Natural killer cell (primary cell): ENCODE measurements around the gene KRT36. TPM values are rescaled to one million over a fixed set of nuclear protein-coding genes. Genes with fewer than 3 reads are reported as not detected.

Experiments
- ATAC-seq, 3 donors: fragments of 150-1000 bp in 2 of 3; fragments of 200-7000 bp in 1 of 3; cut with Tn5 transposase; 1 replicate in 1 of 3; 2 replicates in 2 of 3; pipeline ENCODE4 v1.10.0; 2021; ENCODE audit warnings: mild to moderate bottlenecking in 2 of 3, moderate library complexity in 2 of 3
- DNase-seq, 2 donors: peaks; one replicate each; pipeline versions ENCODE4 v3.0.0 to v3.0.0-alpha.2; 2013 to 2021; ENCODE audit warnings: mixed read lengths in 1 of 2
- H3K27ac ChIP-seq: one replicate; pipeline ENCODE4 v1.5.1; 2013; ENCODE audit warnings: mild to moderate bottlenecking, low read length
- H3K27me3 ChIP-seq: one replicate; pipeline ENCODE4 v1.6.1; 2013; ENCODE audit warnings: low read length; ENCODE audit not compliant: control insufficient read depth, insufficient read depth
- H3K36me3 ChIP-seq: one replicate; pipeline ENCODE4 v1.6.1; 2013; ENCODE audit warnings: low read length; ENCODE audit not compliant: control insufficient read depth, insufficient read depth
- H3K4me1 ChIP-seq: one replicate; pipeline ENCODE4 v1.6.1; 2013; ENCODE audit warnings: low read length; ENCODE audit not compliant: control insufficient read depth, insufficient read depth
- H3K4me3 ChIP-seq: one replicate; pipeline ENCODE4 v1.5.1; 2013; ENCODE audit warnings: low read length
- H3K9me3 ChIP-seq: one replicate; pipeline ENCODE4 v1.6.1; 2013; ENCODE audit warnings: low read length; ENCODE audit not compliant: control insufficient read depth, insufficient read depth
- H3K27ac Mint-ChIP-seq, 2 donors: one replicate each; pipeline ENCODE4 v1.8.0; 2022; ENCODE audit warnings: mild to moderate bottlenecking in 2 of 2, mixed read lengths in 2 of 2, moderate library complexity in 1 of 2
- H3K27me3 Mint-ChIP-seq, 2 donors: one replicate each; pipeline ENCODE4 v1.8.0; 2022; ENCODE audit warnings: low read depth in 2 of 2, mixed read lengths in 2 of 2
- H3K36me3 Mint-ChIP-seq: one replicate; pipeline ENCODE4 v1.8.0; 2022; ENCODE audit warnings: mixed read lengths
- H3K4me1 Mint-ChIP-seq, 2 donors: one replicate each; pipeline ENCODE4 v1.8.0; 2022; ENCODE audit warnings: mixed read lengths in 2 of 2
- H3K4me3 Mint-ChIP-seq: one replicate; pipeline ENCODE4 v1.8.0; 2022; ENCODE audit warnings: mild to moderate bottlenecking, moderate library complexity, mixed read lengths
- H3K9me3 Mint-ChIP-seq, 2 donors: one replicate each; pipeline ENCODE4 v1.8.0; 2022; ENCODE audit warnings: mixed read lengths in 2 of 2
- WGBS: methylation state at CpG from one replicate; pipeline ENCODE4 v1.1.7; 2013; ENCODE audit warnings: missing lambda C conversion rate; ENCODE audit not compliant: insufficient coverage; 5-methylcytosine and 5-hydroxymethylcytosine counted together
- intact Hi-C: fragments of 100-400 bp; cut with micrococcal nuclease; formaldehyde crosslinking; loops from one replicate; pipeline ENCODE4 v1.14.2; 2022
- total RNA-seq, 4 donors: library from RNA; stranded (reverse); fragments of 120-200 nt in 1 of 4; gene quantifications; one replicate each; pipeline versions ENCODE4 v1.2.3 to v1.2.4, GENCODE V29; 2013 to 2022
- TF ChIP-seq, protein P1 (sequence below): fragments of 200-600 bp; IDR thresholded peaks from one replicate; pipeline ENCODE4 v1.8.0; 2022; ENCODE audit warnings: antibody characterized with exemption

The KRT36 gene
- total RNA-seq, 3 donors from 2014 or later (not counting 1 experiment from before 2014, with no cell fraction given), result not detected

DNA sequence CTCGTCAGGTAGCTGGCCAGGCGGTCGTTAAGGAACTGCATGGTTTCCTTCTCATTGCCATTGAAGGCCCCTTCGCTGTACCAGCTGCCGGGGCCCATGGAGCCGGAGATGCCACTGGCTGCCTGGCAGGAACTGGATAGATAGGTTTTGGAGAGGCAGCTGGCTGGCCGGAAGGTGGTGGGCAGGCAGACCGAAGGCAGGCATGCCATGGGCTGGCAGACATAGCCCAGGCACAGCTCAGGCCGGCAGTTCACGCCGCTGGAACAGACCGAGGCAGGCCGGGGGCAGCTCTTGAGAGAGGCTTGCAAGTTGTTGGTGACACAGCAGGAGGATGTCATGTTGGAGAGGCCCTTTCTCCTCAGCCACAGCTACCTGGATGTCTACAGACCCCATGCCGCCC is 22.7 kb downstream of the KRT36 start, which contains the start of gene KRT32:
KRT32 (minus strand) TSS at position 399 of the 400 bp plus-strand sequence; CDS start at position 338, 61 bp downstream.
- no peaks in the 10 kb centered on the region for H3K9me3 ChIP-seq
- H3K27me3 ChIP-seq, result no peaks in the 10 kb centered on the region
- Mint-ChIP-seq H3K9me3 (no peaks in the 10 kb centered on the region), H3K27ac (no peak within 1 kb of the TSS), H3K36me3 (no peaks in the 10 kb centered on the region), H3K4me3 (no peak within 1 kb of the TSS), H3K27me3 (peaks cover 15 to 28% of the 10 kb centered on the region in 2 donors), H3K4me1 (no peaks in the 10 kb centered on the region)
- H3K36me3 ChIP-seq, result no peaks in the 10 kb centered on the region
- H3K4me1 ChIP-seq, result no peaks in the 10 kb centered on the region
- DNase-seq, result no peak
- intact Hi-C loops, result no loop called here
- whole genome bisulfite sequencing, result 91% methylated on average over 13 of the region's 14 CpGs
- H3K27ac ChIP-seq, result no peak within 1 kb of the TSS
- no peak for ATAC-seq
- H3K4me3 ChIP-seq, result no peak within 1 kb of the TSS
- TF ChIP-seq, protein P1, sequence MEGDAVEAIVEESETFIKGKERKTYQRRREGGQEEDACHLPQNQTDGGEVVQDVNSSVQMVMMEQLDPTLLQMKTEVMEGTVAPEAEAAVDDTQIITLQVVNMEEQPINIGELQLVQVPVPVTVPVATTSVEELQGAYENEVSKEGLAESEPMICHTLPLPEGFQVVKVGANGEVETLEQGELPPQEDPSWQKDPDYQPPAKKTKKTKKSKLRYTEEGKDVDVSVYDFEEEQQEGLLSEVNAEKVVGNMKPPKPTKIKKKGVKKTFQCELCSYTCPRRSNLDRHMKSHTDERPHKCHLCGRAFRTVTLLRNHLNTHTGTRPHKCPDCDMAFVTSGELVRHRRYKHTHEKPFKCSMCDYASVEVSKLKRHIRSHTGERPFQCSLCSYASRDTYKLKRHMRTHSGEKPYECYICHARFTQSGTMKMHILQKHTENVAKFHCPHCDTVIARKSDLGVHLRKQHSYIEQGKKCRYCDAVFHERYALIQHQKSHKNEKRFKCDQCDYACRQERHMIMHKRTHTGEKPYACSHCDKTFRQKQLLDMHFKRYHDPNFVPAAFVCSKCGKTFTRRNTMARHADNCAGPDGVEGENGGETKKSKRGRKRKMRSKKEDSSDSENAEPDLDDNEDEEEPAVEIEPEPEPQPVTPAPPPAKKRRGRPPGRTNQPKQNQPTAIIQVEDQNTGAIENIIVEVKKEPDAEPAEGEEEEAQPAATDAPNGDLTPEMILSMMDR, result no peak

DNA sequence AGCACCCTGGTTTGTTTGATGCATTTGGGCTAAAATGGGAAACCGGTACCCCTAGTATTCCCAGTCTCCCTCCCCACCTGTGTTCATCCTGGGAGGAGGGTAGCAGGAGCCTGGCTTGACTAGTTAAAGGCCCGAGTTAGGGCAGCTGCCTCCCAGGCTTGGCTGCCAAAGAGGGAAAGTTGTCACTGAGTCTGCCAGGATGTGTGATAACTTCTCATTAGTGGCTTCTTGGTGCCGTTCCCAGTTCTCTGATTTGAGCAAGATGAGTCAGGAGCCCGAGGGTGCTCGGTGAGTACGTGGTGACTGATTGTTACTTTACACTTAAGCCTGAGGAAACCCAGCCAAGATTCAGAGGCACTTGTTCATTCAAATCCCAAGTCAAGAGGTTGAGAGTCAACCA is 25.0 kb downstream of the KRT36 start:
- no peak overlapping the region for H3K4me3 ChIP-seq
- intact Hi-C loops, result no loop called here
- H3K36me3 Mint-ChIP-seq, result no peaks in the 10 kb centered on the region
- ATAC-seq (no peak), DNase-seq (no peak)
- H3K9me3 ChIP-seq, result no peaks in the 10 kb centered on the region
- TF ChIP-seq, protein P1, result no peak
- H3K4me1 Mint-ChIP-seq, result no peaks in the 10 kb centered on the region
- H3K9me3 Mint-ChIP-seq, result no peaks in the 10 kb centered on the region
- no peak overlapping the region for H3K4me3 Mint-ChIP-seq
- peaks cover 18 to 19% of the 10 kb centered on the region in 2 donors for H3K27me3 Mint-ChIP-seq
- 78% methylated on average over 6 of the region's 6 CpGs for WGBS
- no peak overlapping the region for H3K27ac Mint-ChIP-seq
- no peaks in the 10 kb centered on the region for H3K4me1 ChIP-seq
- H3K36me3 ChIP-seq, result no peaks in the 10 kb centered on the region
- no peaks in the 10 kb centered on the region for H3K27me3 ChIP-seq
- no peak overlapping the region for H3K27ac ChIP-seq

DNA sequence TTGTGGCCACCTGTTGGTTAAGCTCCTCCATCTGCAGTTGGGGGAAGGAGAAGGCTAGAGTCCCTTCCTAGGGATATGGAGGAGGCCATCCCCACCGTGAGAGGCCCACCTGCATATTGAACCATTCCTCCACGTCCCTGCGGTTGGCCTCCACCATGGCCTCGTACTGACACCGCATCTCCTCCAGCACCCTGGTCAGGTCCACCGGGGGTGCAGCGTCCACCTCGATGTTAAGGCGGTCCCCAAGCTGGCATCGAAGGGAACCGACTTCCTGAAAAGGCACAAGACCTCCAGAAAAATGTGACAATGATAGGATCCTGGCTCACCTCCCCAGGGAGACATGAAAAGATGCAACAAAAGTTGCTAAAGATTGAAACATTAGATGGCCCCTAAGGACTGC is 25.5 kb downstream of the KRT36 start:
- no peak for ATAC-seq
- H3K27ac ChIP-seq, result no peak overlapping the region
- no peak overlapping the region for H3K27ac Mint-ChIP-seq
- peaks cover 14 to 18% of the 10 kb centered on the region in 2 donors for H3K27me3 Mint-ChIP-seq
- no peaks in the 10 kb centered on the region for H3K36me3 Mint-ChIP-seq
- no peaks in the 10 kb centered on the region for H3K9me3 Mint-ChIP-seq
- no peaks in the 10 kb centered on the region for H3K27me3 ChIP-seq
- no peaks in the 10 kb centered on the region for H3K4me1 Mint-ChIP-seq
- H3K4me1 ChIP-seq, result no peaks in the 10 kb centered on the region
- TF ChIP-seq, protein P1, result no peak
- no peak overlapping the region for H3K4me3 Mint-ChIP-seq
- WGBS, result 91% methylated on average over 11 of the region's 11 CpGs
- H3K9me3 ChIP-seq, result no peaks in the 10 kb centered on the region
- H3K4me3 ChIP-seq, result no peak overlapping the region
- intact Hi-C loops, result no loop called here
- H3K36me3 ChIP-seq, result no peaks in the 10 kb centered on the region
- DNase-seq, result no peak

DNA sequence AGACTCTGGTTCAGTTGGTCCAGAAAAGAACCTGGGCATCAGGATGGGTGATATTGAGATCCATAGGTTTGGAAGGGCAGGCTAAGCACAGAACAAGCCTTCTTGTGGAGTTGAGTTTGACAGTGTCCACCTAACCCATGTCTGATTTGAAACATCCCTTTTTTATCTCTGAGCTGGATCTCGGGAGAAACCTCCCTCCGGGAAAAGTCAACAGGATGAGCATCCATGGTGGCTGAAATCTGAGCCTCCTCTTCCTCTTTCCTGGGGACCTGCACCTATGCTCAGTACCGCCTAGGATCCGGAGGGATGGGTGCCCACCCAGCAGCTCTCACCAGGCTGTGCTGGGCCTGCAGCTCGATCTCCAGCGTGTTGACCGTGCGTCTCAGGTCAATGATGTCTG is 26.0 kb downstream of the KRT36 start:
- WGBS, result 92% methylated on average over 8 of the region's 8 CpGs
- DNase-seq (no peak), ATAC-seq (no peak)
- H3K9me3 ChIP-seq, result no peaks in the 10 kb centered on the region
- H3K27me3 ChIP-seq, result no peaks in the 10 kb centered on the region
- no peaks in the 10 kb centered on the region for H3K36me3 ChIP-seq
- Mint-ChIP-seq H3K27ac (no peak overlapping the region), H3K4me3 (no peak overlapping the region), H3K36me3 (no peaks in the 10 kb centered on the region), H3K4me1 (no peaks in the 10 kb centered on the region), H3K27me3 (peaks cover 10 to 17% of the 10 kb centered on the region in 2 donors), H3K9me3 (no peaks in the 10 kb centered on the region)
- no peak overlapping the region for H3K27ac ChIP-seq
- TF ChIP-seq, protein P1, result no peak
- intact Hi-C loops, result no loop called here
- H3K4me3 ChIP-seq, result no peak overlapping the region
- H3K4me1 ChIP-seq, result no peaks in the 10 kb centered on the region
